Nasal cavity respiratory epithelium epithelial cell of viscerocranial mucosa (primary cell): ENCODE results near the gene RAD9A. TPM values are rescaled to one million over a fixed set of nuclear protein-coding genes. Genes with fewer than 3 reads are reported as not detected.

Experiments used
- total RNA-seq: library from RNA; depleted of rRNA; stranded (reverse); fragments of >200 nt; gene quantifications from 2 replicates; pipeline ENCODE4 v1.2.3, GENCODE V29; 2014

Gene RAD9A
- total RNA-seq = 5.6 and 7.9 TPM in 2 replicates

GRCh38 chr11:67391304-67392182 is at the start of gene RAD9A:
Gene RAD9A (plus strand): TSS chr11:67391986. CDS start chr11:67392045, 59 bp downstream.

GRCh38 chr11:67353317-67354074 is 38.3 kb upstream of the RAD9A start, which contains the start of gene POLD4:
Gene POLD4 (minus strand): TSS chr11:67353546. CDS start chr11:67353399, 147 bp downstream.

GRCh38 chr11:67372993-67373647 is 18.7 kb upstream of the RAD9A start, which contains the start of gene CLCF1:
Gene CLCF1 (minus strand): TSS chr11:67373598. CDS start chr11:67373539, 59 bp downstream.

GRCh38 chr11:67401495-67402191 is 9.9 kb downstream of the RAD9A start, which contains the start of gene PPP1CA:
Gene PPP1CA (minus strand): TSS chr11:67401858. CDS start chr11:67401782, 76 bp downstream.

GRCh38 chr11:67415501-67416304 is 23.9 kb downstream of the RAD9A start, which contains the start of gene CARNS1:
Gene CARNS1 (plus strand): TSS chr11:67415678. CDS start chr11:67416200, 522 bp downstream.

GRCh38 chr11:67428052-67429001 is 36.5 kb downstream of the RAD9A start, which contains the start of gene RPS6KB2:
Gene RPS6KB2 (plus strand): TSS chr11:67428494. CDS start chr11:67428546, 52 bp downstream.

GRCh38 chr11:67437082-67437808 is 45.5 kb downstream of the RAD9A start, which contains the start of gene PTPRCAP:
Gene PTPRCAP (minus strand): TSS chr11:67437682. CDS start chr11:67437619, 63 bp downstream.

Other genes with a start within 250 kb of the RAD9A start
- 66.6 and 96.4 TPM in 2 replicates for gene GRK2, start 125.5 kb upstream of the RAD9A start, total RNA-seq
- gene ANKRD13D, start 102.7 kb upstream of the RAD9A start, total RNA-seq = 34.9 and 57.0 TPM in 2 replicates
- 26.0 and 46.7 TPM in 2 replicates for gene SSH3, start 88.5 kb upstream of the RAD9A start, total RNA-seq
- gene POLD4, start 38.4 kb upstream of the RAD9A start, total RNA-seq = 28.0 and 29.8 TPM in 2 replicates
- 3.2 and 3.8 TPM in 2 replicates for gene CLCF1, start 18.4 kb upstream of the RAD9A start, total RNA-seq
- gene PPP1CA, start 9.9 kb downstream of the RAD9A start, total RNA-seq = 116 and 139 TPM in 2 replicates
- gene TBC1D10C, start 12.1 kb downstream of the RAD9A start, total RNA-seq = not detected in 2 replicates
- under 0.01 TPM in 1 of 2 replicates, not detected in the other for gene CARNS1, start 23.7 kb downstream of the RAD9A start, total RNA-seq
- gene RPS6KB2, start 36.5 kb downstream of the RAD9A start, total RNA-seq = 46.5 and 72.5 TPM in 2 replicates
- gene PTPRCAP, start 45.7 kb downstream of the RAD9A start, total RNA-seq = 0.28 TPM in 1 of 2 replicates, not detected in the other
- gene CORO1B, start 51.5 kb downstream of the RAD9A start, total RNA-seq = 100 and 118 TPM in 2 replicates
- gene GPR152, start 60.7 kb downstream of the RAD9A start, total RNA-seq = not detected in 2 replicates
- gene CABP4, start 63.4 kb downstream of the RAD9A start, total RNA-seq = not detected in 2 replicates
- 19.8 and 57.7 TPM in 2 replicates for gene TMEM134, start 77.3 kb downstream of the RAD9A start, total RNA-seq
- 41.6 and 46.8 TPM in 2 replicates for gene AIP, start 91.0 kb downstream of the RAD9A start, total RNA-seq
- gene PITPNM1, start 113.4 kb downstream of the RAD9A start, total RNA-seq = 22.9 and 32.5 TPM in 2 replicates
- gene CDK2AP2, start 116.2 kb downstream of the RAD9A start, total RNA-seq = 19.3 and 32.5 TPM in 2 replicates
- gene CABP2, start 131.5 kb downstream of the RAD9A start, total RNA-seq = not detected in 2 replicates
- gene GSTP1, start 191.8 kb downstream of the RAD9A start, total RNA-seq = 1,128 and 1,985 TPM in 2 replicates
- gene NDUFV1, start 214.9 kb downstream of the RAD9A start, total RNA-seq = 150 and 196 TPM in 2 replicates
- 7.8 and 8.5 TPM in 2 replicates for gene NUDT8, start 238.0 kb downstream of the RAD9A start, total RNA-seq
- not detected in 2 replicates for gene TBX10, start 247.8 kb downstream of the RAD9A start, total RNA-seq